Right lobe of liver (tissue), 4 donors: ENCODE data around the gene ZSWIM5.

Experiments used
- CTCF ChIP-seq, 4 donors: fragments of 200-600 bp in 3 of 4; fragments of 450-650 bp in 1 of 4; IDR thresholded peaks; one replicate each; pipeline versions ENCODE4 v1.5.1 to v1.8.0; 2016 to 2022; ENCODE audit warnings: antibody characterized with exemption in 4 of 4, mild to moderate bottlenecking in 2 of 4
- POLR2A ChIP-seq: fragments of 450-650 bp; IDR thresholded peaks from one replicate; pipeline ENCODE4 v1.6.1; 2017; ENCODE audit warnings: antibody characterized with exemption, mild to moderate bottlenecking
- donor health status: DM: no; HTN: no; CAD: no.
- donor health status: DM: no; HTN: no; CAD: no.
- donor health status: DM: no; HTN: yes; CAD: no.

GRCh38 chr1:45216200-45216541 lies 9.8 kb upstream of the ZSWIM5 start:
- TF ChIP-seq CTCF (IDR thresholded peaks at IDR 0.05) (no peak), POLR2A (no peak)
